MG63 (cell line): ENCODE results near the gene NTM. TPM values are rescaled to one million over a fixed set of nuclear protein-coding genes. Genes with fewer than 3 reads are reported as not detected.
A peak's percentile ranks its signal among the peaks of the same experiment; 100 is the strongest.

Experiments
- DNase-seq: peaks from one replicate; pipeline ENCODE4 v3.0.0-alpha.2; 2020
- H3K27me3 ChIP-seq: fragments of 250-450 bp; sonication (Bioruptor Pico); 2 replicates; pipeline ENCODE4 v1.5.1; 2020; ENCODE audit warnings: mild to moderate bottlenecking, moderate library complexity
- H3K36me3 ChIP-seq: fragments of 250-450 bp; sonication (Bioruptor Pico); 2 replicates; pipeline ENCODE4 v1.5.1; 2020; ENCODE audit warnings: mild to moderate bottlenecking, moderate library complexity
- H3K4me3 ChIP-seq: fragments of 250-450 bp; sonication (Bioruptor Pico); 2 replicates; pipeline ENCODE4 v1.5.1; 2020; ENCODE audit warnings: mild to moderate bottlenecking, moderate library complexity
- H3K9me3 ChIP-seq: fragments of 250-450 bp; sonication (Bioruptor Pico); 2 replicates; pipeline ENCODE4 v1.5.1; 2020; ENCODE audit warnings: mild to moderate bottlenecking, moderate library complexity
- total RNA-seq: library from RNA; depleted of rRNA; stranded (reverse); fragments of >200 nt; shearing (Covaris generic); gene quantifications from 2 replicates; pipeline ENCODE4 v1.2.3, GENCODE V29; 2014; ENCODE audit warnings: low replicate concordance

The NTM gene
- total RNA-seq, 1 experiment from 2014 or later: 4.0 TPM

- Histone ChIP-seq H3K36me3 (no peaks in the 10 kb centered on the region), H3K4me3 (no peak overlapping the region), H3K9me3 (no peaks in the 10 kb centered on the region), H3K27me3 (no peaks in the 10 kb centered on the region)
- DNase-seq: no peak
Measured at GRCh38 chr11:132260636-132261035, 890.2 kb downstream of the NTM start.

GRCh38 chr11:132263241-132263640, 892.8 kb downstream of the NTM start:
- no peak for DNase-seq
- Histone ChIP-seq H3K27me3 (no peaks in the 10 kb centered on the region), H3K4me3 (no peak overlapping the region), H3K36me3 (no peaks in the 10 kb centered on the region), H3K9me3 (no peaks in the 10 kb centered on the region)

- Histone ChIP-seq H3K4me3 (no peak overlapping the region), H3K9me3 (no peaks in the 10 kb centered on the region), H3K27me3 (no peaks in the 10 kb centered on the region), H3K36me3 (no peaks in the 10 kb centered on the region)
- DNase-seq: no peak
Measured at GRCh38 chr11:132263875-132264274, 893.5 kb downstream of the NTM start.

- Histone ChIP-seq H3K4me3 (no peak overlapping the region), H3K36me3 (no peaks in the 10 kb centered on the region), H3K9me3 (no peaks in the 10 kb centered on the region), H3K27me3 (no peaks in the 10 kb centered on the region)
- DNase-seq: no peak
Measured at GRCh38 chr11:132264616-132265015, 894.2 kb downstream of the NTM start.

- H3K36me3 ChIP-seq: no peaks in the 10 kb centered on the region
- no peaks in the 10 kb centered on the region for H3K9me3 ChIP-seq
- DNase-seq: peak; percentile 3
- no peak overlapping the region for H3K4me3 ChIP-seq
- no peaks in the 10 kb centered on the region for H3K27me3 ChIP-seq
Measured at GRCh38 chr11:132278801-132279574, 908.6 kb downstream of the NTM start.

GRCh38 chr11:132284048-132284447, 913.6 kb downstream of the NTM start:
- Histone ChIP-seq H3K27me3 (no peaks in the 10 kb centered on the region), H3K9me3 (no peaks in the 10 kb centered on the region), H3K36me3 (no peaks in the 10 kb centered on the region), H3K4me3 (no peak overlapping the region)
- no peak for DNase-seq

- Histone ChIP-seq H3K36me3 (no peaks in the 10 kb centered on the region), H3K9me3 (no peaks in the 10 kb centered on the region), H3K27me3 (no peaks in the 10 kb centered on the region), H3K4me3 (no peak overlapping the region)
- no peak for DNase-seq
Measured at GRCh38 chr11:132284611-132285010, 914.2 kb downstream of the NTM start.

- Histone ChIP-seq H3K36me3 (no peaks in the 10 kb centered on the region), H3K4me3 (no peak overlapping the region), H3K9me3 (no peaks in the 10 kb centered on the region), H3K27me3 (0 out of 2 replicates have a peak, but pooled peaks cover 3% of the 10 kb centered on the region)
- DNase-seq: no peak
Measured at GRCh38 chr11:132285631-132286030, 915.2 kb downstream of the NTM start.

GRCh38 chr11:132286106-132286505, 915.7 kb downstream of the NTM start:
- H3K4me3 ChIP-seq: no peak overlapping the region
- 0 out of 2 replicates have a peak, but pooled peaks cover 3% of the 10 kb centered on the region for H3K27me3 ChIP-seq
- no peaks in the 10 kb centered on the region for H3K9me3 ChIP-seq
- no peaks in the 10 kb centered on the region for H3K36me3 ChIP-seq
- DNase-seq: no peak

- H3K36me3 ChIP-seq: no peaks in the 10 kb centered on the region
- no peaks in the 10 kb centered on the region for H3K9me3 ChIP-seq
- DNase-seq: no peak
- H3K27me3 ChIP-seq: 0 out of 2 replicates have a peak, but pooled peaks cover 3% of the 10 kb centered on the region
- no peak overlapping the region for H3K4me3 ChIP-seq
Measured at GRCh38 chr11:132288036-132288435, 917.6 kb downstream of the NTM start.

- Histone ChIP-seq H3K36me3 (no peaks in the 10 kb centered on the region), H3K4me3 (no peak overlapping the region), H3K27me3 (0 out of 2 replicates have a peak, but pooled peaks cover 3% of the 10 kb centered on the region), H3K9me3 (no peaks in the 10 kb centered on the region)
- DNase-seq: no peak
Measured at GRCh38 chr11:132289590-132290256, 919.3 kb downstream of the NTM start.

- H3K4me3 ChIP-seq: no peak overlapping the region
- 0 out of 2 replicates have a peak, but pooled peaks cover 3% of the 10 kb centered on the region for H3K27me3 ChIP-seq
- H3K9me3 ChIP-seq: no peaks in the 10 kb centered on the region
- DNase-seq: no peak
- no peaks in the 10 kb centered on the region for H3K36me3 ChIP-seq
Measured at GRCh38 chr11:132293586-132293985, 923.2 kb downstream of the NTM start.

- no peak for DNase-seq
- no peak overlapping the region for H3K4me3 ChIP-seq
- H3K36me3 ChIP-seq: no peaks in the 10 kb centered on the region
- no peaks in the 10 kb centered on the region for H3K27me3 ChIP-seq
- H3K9me3 ChIP-seq: no peaks in the 10 kb centered on the region
Measured at GRCh38 chr11:132296946-132297610, 926.7 kb downstream of the NTM start.

- no peak for DNase-seq
- Histone ChIP-seq H3K9me3 (no peaks in the 10 kb centered on the region), H3K36me3 (no peaks in the 10 kb centered on the region)
Measured at GRCh38 chr11:132298357-132298756, 927.9 kb downstream of the NTM start.

GRCh38 chr11:132300283-132300682, 929.9 kb downstream of the NTM start:
- no peak overlapping the region for H3K4me3 ChIP-seq
- no peak for DNase-seq
- no peaks in the 10 kb centered on the region for H3K9me3 ChIP-seq
- no peaks in the 10 kb centered on the region for H3K36me3 ChIP-seq
- no peaks in the 10 kb centered on the region for H3K27me3 ChIP-seq

More at GRCh38 chr11:132298357-132298756, 927.9 kb downstream of the NTM start:
- Histone ChIP-seq H3K27me3 (no peaks in the 10 kb centered on the region), H3K4me3 (no peak overlapping the region)

GRCh38 chr11:132301465-132301864, 931.0 kb downstream of the NTM start:
- Histone ChIP-seq H3K36me3 (no peaks in the 10 kb centered on the region), H3K27me3 (no peaks in the 10 kb centered on the region), H3K4me3 (no peak overlapping the region), H3K9me3 (no peaks in the 10 kb centered on the region)
- no peak for DNase-seq

- no peaks in the 10 kb centered on the region for H3K36me3 ChIP-seq
- H3K27me3 ChIP-seq: no peaks in the 10 kb centered on the region
- DNase-seq: no peak
- no peaks in the 10 kb centered on the region for H3K9me3 ChIP-seq
- no peak overlapping the region for H3K4me3 ChIP-seq
Measured at GRCh38 chr11:132301900-132302299, 931.5 kb downstream of the NTM start.
